NCI-H748 treated with DMSO at 0.1 percent for 48 hours (cell line): ENCODE data around the gene C19orf81.
"Not testable (repeated sequence)": the region's sequence is repeated elsewhere in the genome, so short reads cannot be mapped to it uniquely, and the experiment has no call there.

ENCODE experiments used
- DNase-seq: peaks from one replicate; lab custom pipeline; 2025; lab: John Stamatoyannopoulos, UW

C19orf81 gene

GRCh38 chr19:50649433-50650391 is at the start of gene C19orf81:
Gene C19orf81, plus strand, starts transcription at chr19:50649445. Its CDS starts 0 bp downstream, at chr19:50649445.
- no peak for DNase-seq

GRCh38 chr19:50601407-50602088 is 47.7 kb upstream of the C19orf81 start:
- no peak for DNase-seq

GRCh38 chr19:50602089-50602422 is 47.2 kb upstream of the C19orf81 start:
- DNase-seq = no peak

- DNase-seq = no peak
Observed at GRCh38 chr19:50602496-50602895, 46.7 kb upstream of the C19orf81 start.

- DNase-seq = no peak
Observed at GRCh38 chr19:50602935-50603334, 46.3 kb upstream of the C19orf81 start.

GRCh38 chr19:50604264-50605073 is 44.8 kb upstream of the C19orf81 start:
- DNase-seq = not testable (repeated sequence)

GRCh38 chr19:50606059-50606836 is 43.0 kb upstream of the C19orf81 start:
- DNase-seq = peak; percentile 30

GRCh38 chr19:50607388-50607787 is 41.9 kb upstream of the C19orf81 start:
- DNase-seq = no peak

GRCh38 chr19:50607874-50608785 is 41.1 kb upstream of the C19orf81 start:
- DNase-seq = no peak

- not testable (repeated sequence) for DNase-seq
Observed at GRCh38 chr19:50612504-50613404, 36.5 kb upstream of the C19orf81 start.

- DNase-seq = not testable (repeated sequence)
Observed at GRCh38 chr19:50618379-50618778, 30.9 kb upstream of the C19orf81 start.

GRCh38 chr19:50619184-50619583 is 30.1 kb upstream of the C19orf81 start:
- DNase-seq = not testable (repeated sequence)

- not testable (repeated sequence) for DNase-seq
Observed at GRCh38 chr19:50620394-50620906, 28.8 kb upstream of the C19orf81 start.

GRCh38 chr19:50624949-50625600 is 24.2 kb upstream of the C19orf81 start:
- DNase-seq = no peak

- no peak for DNase-seq
Observed at GRCh38 chr19:50626011-50626410, 23.2 kb upstream of the C19orf81 start.

- DNase-seq = no peak
Observed at GRCh38 chr19:50626795-50627194, 22.4 kb upstream of the C19orf81 start.

GRCh38 chr19:50628146-50628545 is 21.1 kb upstream of the C19orf81 start:
- DNase-seq = no peak

- DNase-seq = no peak
Observed at GRCh38 chr19:50628551-50628950, 20.7 kb upstream of the C19orf81 start.

GRCh38 chr19:50629194-50629593 is 20.1 kb upstream of the C19orf81 start:
- no peak for DNase-seq
